ENCODE results near the gene MICAL2. TPM values are rescaled to one million over a fixed set of nuclear protein-coding genes. Genes with fewer than 3 reads are reported as not detected.

Gene MICAL2
- total RNA-seq, 2 donors from 2014 or later = 194 TPM

DNA sequence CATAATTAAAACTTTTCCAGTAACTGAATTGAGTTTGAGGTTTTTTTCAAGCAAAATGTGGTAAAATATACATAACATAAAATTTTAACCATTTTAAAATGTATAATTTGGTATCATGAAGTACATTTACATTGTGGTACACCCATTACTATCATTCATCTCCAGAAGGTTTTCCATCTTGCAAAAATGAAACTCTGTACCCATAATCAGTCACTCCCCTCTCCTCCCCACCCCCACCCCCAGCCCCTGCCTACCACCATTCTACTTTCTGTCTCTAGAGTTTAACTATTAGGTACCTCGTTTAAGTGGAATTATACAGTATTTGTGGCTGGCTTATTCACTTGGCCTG lies 63.7 kb downstream of the MICAL2 start:
- no peak overlapping the region for H3K9ac ChIP-seq (ENCODE audit: low read depth in 2 of 2, low read length in 2 of 2)
- no peak for DNase-seq
- no peaks in the 10 kb centered on the region for H3K36me3 ChIP-seq
- H3K27me3 ChIP-seq = no peaks in the 10 kb centered on the region
- H3K4me3 ChIP-seq = no peak overlapping the region
- no peak overlapping the region for H3K27ac ChIP-seq
- TF ChIP-seq, protein P1, sequence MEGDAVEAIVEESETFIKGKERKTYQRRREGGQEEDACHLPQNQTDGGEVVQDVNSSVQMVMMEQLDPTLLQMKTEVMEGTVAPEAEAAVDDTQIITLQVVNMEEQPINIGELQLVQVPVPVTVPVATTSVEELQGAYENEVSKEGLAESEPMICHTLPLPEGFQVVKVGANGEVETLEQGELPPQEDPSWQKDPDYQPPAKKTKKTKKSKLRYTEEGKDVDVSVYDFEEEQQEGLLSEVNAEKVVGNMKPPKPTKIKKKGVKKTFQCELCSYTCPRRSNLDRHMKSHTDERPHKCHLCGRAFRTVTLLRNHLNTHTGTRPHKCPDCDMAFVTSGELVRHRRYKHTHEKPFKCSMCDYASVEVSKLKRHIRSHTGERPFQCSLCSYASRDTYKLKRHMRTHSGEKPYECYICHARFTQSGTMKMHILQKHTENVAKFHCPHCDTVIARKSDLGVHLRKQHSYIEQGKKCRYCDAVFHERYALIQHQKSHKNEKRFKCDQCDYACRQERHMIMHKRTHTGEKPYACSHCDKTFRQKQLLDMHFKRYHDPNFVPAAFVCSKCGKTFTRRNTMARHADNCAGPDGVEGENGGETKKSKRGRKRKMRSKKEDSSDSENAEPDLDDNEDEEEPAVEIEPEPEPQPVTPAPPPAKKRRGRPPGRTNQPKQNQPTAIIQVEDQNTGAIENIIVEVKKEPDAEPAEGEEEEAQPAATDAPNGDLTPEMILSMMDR (IDR thresholded peaks at IDR 0.05) = no peak
- H3K9me3 ChIP-seq = no peaks in the 10 kb centered on the region
- peaks cover 7% of the 10 kb centered on the region for H3K4me1 ChIP-seq
- intact Hi-C loops (cut with DNase I) = no loop called here

DNA sequence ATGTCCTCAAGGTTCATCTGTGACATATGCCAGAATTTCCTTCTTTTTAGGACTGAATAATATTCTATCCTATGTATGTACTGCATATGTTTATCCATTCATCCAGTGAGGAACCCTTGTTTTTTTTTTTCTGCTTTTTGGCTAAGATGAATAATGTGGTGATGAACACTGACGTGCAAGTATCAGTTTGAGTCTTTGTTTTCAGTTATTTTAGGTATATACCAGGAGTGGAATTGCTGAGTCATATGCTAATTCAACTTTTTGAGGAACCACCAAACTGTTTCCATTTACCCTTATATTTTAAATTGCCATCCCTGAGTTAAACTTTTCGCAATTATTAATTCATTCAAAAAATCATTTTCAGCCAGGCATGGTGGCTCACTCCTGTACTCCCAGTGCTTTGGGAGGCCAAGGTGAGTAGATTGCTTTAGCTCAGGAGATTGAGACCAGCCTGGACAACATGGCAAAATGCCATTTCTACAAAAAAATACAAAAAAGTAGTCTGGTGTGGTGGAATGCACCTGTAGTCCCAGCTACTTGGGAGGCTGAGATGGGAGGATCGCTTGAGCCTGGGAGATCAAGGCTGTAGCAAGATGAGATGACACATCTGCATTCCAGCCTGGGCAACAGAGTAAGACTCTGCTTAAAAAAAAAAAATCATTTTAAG lies 64.2 kb downstream of the MICAL2 start:
- no peaks in the 10 kb centered on the region for H3K9me3 ChIP-seq
- TF ChIP-seq, protein P1 (IDR thresholded peaks at IDR 0.05) = no peak
- H3K9ac ChIP-seq (ENCODE audit: low read depth in 2 of 2, low read length in 2 of 2) = no peak overlapping the region
- no peaks in the 10 kb centered on the region for H3K27me3 ChIP-seq
- DNase-seq = no peak
- intact Hi-C loops (cut with DNase I) = no loop called here
- H3K4me3 ChIP-seq = no peak overlapping the region
- no peaks in the 10 kb centered on the region for H3K36me3 ChIP-seq
- H3K27ac ChIP-seq = no peak overlapping the region
- peaks cover 11% of the 10 kb centered on the region for H3K4me1 ChIP-seq

DNA sequence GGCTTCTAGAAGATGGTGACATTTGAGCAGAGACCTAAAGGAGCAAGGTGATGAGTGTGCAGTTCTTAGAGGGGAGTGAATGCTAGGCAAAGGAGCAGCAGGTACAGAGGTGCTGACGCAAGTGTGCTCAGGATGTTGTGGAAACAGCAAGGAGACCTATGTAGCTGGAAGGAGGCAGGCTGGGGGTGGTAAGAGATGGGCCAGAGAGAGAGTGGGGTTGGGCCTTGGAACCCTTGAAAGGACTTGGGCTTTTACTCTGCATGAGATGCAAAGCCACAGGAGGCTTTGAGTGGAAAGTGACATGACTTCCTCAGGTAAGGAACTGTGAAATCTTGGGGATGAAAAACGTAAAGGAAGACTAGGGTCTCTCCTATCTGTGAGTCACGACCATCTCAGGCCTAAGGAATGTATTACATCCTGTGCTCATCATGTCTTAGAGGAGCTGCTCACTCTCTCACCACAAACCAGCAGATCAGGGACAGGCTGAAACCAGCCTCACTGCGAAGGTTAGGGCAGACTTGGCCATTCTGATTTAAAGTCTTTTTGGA lies 65.4 kb downstream of the MICAL2 start:
- Histone ChIP-seq H3K27me3 (no peaks in the 10 kb centered on the region), H3K27ac (no peak overlapping the region), H3K36me3 (no peaks in the 10 kb centered on the region), H3K9ac (ENCODE audit: low read depth in 2 of 2, low read length in 2 of 2) (no peak overlapping the region), H3K4me1 (peaks cover 10% of the 10 kb centered on the region), H3K4me3 (no peak overlapping the region), H3K9me3 (no peaks in the 10 kb centered on the region)
- TF ChIP-seq, protein P1 (IDR thresholded peaks at IDR 0.05) = no peak
- DNase-seq = no peak
- intact Hi-C loops (cut with DNase I) = no loop called here

DNA sequence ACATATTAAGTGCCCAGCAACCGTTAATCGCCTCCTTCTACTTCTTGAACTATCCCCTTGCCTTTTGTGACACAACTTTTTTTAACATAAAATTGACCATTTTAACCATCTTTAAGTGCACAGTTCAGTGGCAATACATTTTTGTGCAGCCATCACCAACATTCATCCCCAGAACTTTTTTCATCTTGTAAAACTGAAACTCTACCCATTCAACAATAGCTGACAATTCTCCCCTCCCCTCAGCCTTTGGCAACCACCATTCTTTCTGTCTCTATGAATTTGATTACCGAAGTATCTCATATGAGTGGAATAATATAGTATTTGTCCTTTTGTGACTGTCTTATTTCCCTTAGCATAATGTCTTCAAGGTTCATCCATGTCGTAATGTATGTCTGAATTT lies 66.0 kb downstream of the MICAL2 start:
- peaks cover 5% of the 10 kb centered on the region for H3K4me1 ChIP-seq
- H3K27me3 ChIP-seq = no peaks in the 10 kb centered on the region
- no peaks in the 10 kb centered on the region for H3K36me3 ChIP-seq
- no peak overlapping the region for H3K27ac ChIP-seq
- TF ChIP-seq, protein P1 (IDR thresholded peaks at IDR 0.05) = no peak
- DNase-seq = no peak
- H3K9me3 ChIP-seq = no peaks in the 10 kb centered on the region
- H3K9ac ChIP-seq (ENCODE audit: low read depth in 2 of 2, low read length in 2 of 2) = no peak overlapping the region
- intact Hi-C loops (cut with DNase I) = no loop called here
- H3K4me3 ChIP-seq = no peak overlapping the region

DNA sequence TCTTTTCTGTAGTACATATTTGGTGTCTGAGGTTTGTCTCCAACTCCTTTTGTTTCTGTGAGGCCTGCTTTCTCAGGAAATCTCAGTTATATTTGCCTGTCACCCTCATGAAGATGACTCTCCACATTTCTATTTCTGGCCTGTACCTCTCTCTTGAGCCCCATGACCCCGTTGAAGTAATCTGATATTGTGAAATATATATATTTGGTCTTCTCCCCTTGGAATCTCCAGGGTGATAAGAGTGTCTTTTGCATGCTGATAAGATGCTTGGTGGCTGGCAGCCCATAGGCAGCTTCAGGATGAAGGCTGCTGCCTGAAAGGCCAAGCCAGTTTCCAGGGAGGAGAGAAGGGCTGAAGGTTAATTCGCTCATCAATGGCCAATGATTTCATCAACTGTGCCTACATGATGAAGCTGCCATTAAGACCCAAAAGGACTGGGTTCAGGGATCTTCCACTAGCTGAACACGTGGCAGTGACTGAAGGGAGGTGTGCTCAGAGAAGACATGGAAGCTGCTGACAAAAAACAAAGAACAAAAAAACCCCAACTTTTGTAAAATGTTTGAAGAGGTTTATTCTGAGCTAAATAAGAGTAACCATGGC lies 67.4 kb downstream of the MICAL2 start:
- Histone ChIP-seq H3K9me3 (no peaks in the 10 kb centered on the region), H3K27ac (no peak overlapping the region), H3K9ac (ENCODE audit: low read depth in 2 of 2, low read length in 2 of 2) (no peak overlapping the region), H3K4me3 (no peak overlapping the region), H3K4me1 (peaks cover 5% of the 10 kb centered on the region), H3K36me3 (no peaks in the 10 kb centered on the region), H3K27me3 (no peaks in the 10 kb centered on the region)
- TF ChIP-seq, protein P1 (IDR thresholded peaks at IDR 0.05) = no peak
- DNase-seq = no peak
- intact Hi-C loops (cut with DNase I) = no loop called here
